A673 (cell line): ENCODE data around the gene SERP2. TPM values are rescaled to one million over a fixed set of nuclear protein-coding genes. Genes with fewer than 3 reads are reported as not detected.

ENCODE experiments used
- BruUV-seq: library from RNA; stranded (reverse); fragments of 400-500 nt; replicated peaks from 2 replicates; lab custom pipeline; 2021; lab: Mats Ljungman, UMichigan
- CTCF ChIA-PET: fragments of 300-600 bp; sonication (Branson Sonifier 250); formaldehyde crosslinking; loops from one replicate; lab custom pipeline; 2022; ENCODE audit warnings: antibody characterized with exemption; lab: Charles Lee
- POLR2A ChIA-PET: fragments of 300-600 bp; sonication (Branson Sonifier 250); formaldehyde crosslinking; loops from one replicate; lab custom pipeline; 2022; ENCODE audit warnings: antibody characterized with exemption; ENCODE audit not compliant: low non-redundant PET; lab: Charles Lee
- DNase-seq: peaks from one replicate; pipeline ENCODE4 v3.0.0-alpha.2; 2015; ENCODE audit warnings: low spot score
- H3K27ac ChIP-seq: fragments of 200-600 bp; sonication (generic); 2 replicates; pipeline ENCODE4 v1.5.1; 2016; ENCODE audit warnings: mixed run types, low read depth, mild to moderate bottlenecking, mixed read lengths, antibody characterized with exemption, low read length; ENCODE audit not compliant: poor library complexity, severe bottlenecking
- H3K27me3 ChIP-seq: fragments of 200-600 bp; sonication (generic); replicated peaks from 2 replicates; pipeline ENCODE4 v1.6.1; 2017; ENCODE audit warnings: mixed run types, low read depth, mild to moderate bottlenecking, mixed read lengths, antibody characterized with exemption, low read length; ENCODE audit not compliant: insufficient read depth, poor library complexity
- H3K36me3 ChIP-seq: fragments of 200-600 bp; sonication (generic); 2 replicates; pipeline ENCODE4 v1.6.1; 2016; ENCODE audit warnings: mixed run types, mild to moderate bottlenecking, mixed read lengths, antibody characterized with exemption, low read length; ENCODE audit not compliant: insufficient read depth, poor library complexity, severe bottlenecking
- H3K4me1 ChIP-seq: fragments of 200-600 bp; sonication (generic); 2 replicates; pipeline ENCODE4 v1.6.1; 2017; ENCODE audit warnings: mixed run types, mild to moderate bottlenecking, mixed read lengths, antibody characterized with exemption, low read length; ENCODE audit not compliant: insufficient read depth, poor library complexity, severe bottlenecking
- H3K4me3 ChIP-seq: fragments of 200-600 bp; sonication (generic); 2 replicates; pipeline ENCODE4 v1.5.1; 2016; ENCODE audit warnings: low read depth, mixed run types, mild to moderate bottlenecking, mixed read lengths, low read length; ENCODE audit not compliant: poor library complexity, severe bottlenecking
- H3K9me3 ChIP-seq: fragments of 200-600 bp; sonication (generic); 2 replicates; pipeline ENCODE4 v1.6.1; 2016; ENCODE audit warnings: mixed run types, low read depth, mild to moderate bottlenecking, mixed read lengths, antibody characterized with exemption, low read length; ENCODE audit not compliant: poor library complexity, severe bottlenecking
- CTCF ChIP-seq: fragments of 300-800, 200-600 bp; sonication (generic); conservative IDR thresholded peaks from 2 replicates; pipeline ENCODE4 v1.5.1; 2017; ENCODE audit warnings: low read depth, mild to moderate bottlenecking, antibody characterized with exemption, low read length, moderate library complexity, mixed read lengths
- EZH2 ChIP-seq: fragments of 200-600 bp; sonication (generic); IDR thresholded peaks from 2 replicates; pipeline ENCODE4 v1.6.1; 2017; ENCODE audit warnings: borderline replicate concordance, low read depth, mild to moderate bottlenecking, mixed read lengths, antibody characterized with exemption, low read length; ENCODE audit not compliant: poor library complexity, severe bottlenecking
- intact Hi-C: fragments of 100-400 bp; cut with micrococcal nuclease; formaldehyde crosslinking; loops from one replicate; pipeline ENCODE4 v1.10.0; 2022; ENCODE audit not compliant: unreplicated experiment
- total RNA-seq: library from RNA; stranded (reverse); gene quantifications from 2 replicates; pipeline ENCODE4 v1.2.3, GENCODE V29; 2021

Gene SERP2
- total RNA-seq, 1 experiment from 2014 or later, result 0.69 TPM

GRCh38 chr13:44331912-44332851, 41.4 kb upstream of the SERP2 start:
- Histone ChIP-seq H3K9me3 (no peaks in the 10 kb centered on the region), H3K27ac (peak overlapping the region; percentile 84), H3K4me1 (peaks cover 30% of the 10 kb centered on the region), H3K36me3 (no peaks in the 10 kb centered on the region), H3K4me3 (peak overlapping the region; percentile 15), H3K27me3 (no peaks in the 10 kb centered on the region)
- peak; percentile 95 for DNase-seq
- no peak for TF ChIP-seq CTCF
- TF ChIP-seq EZH2, result no peak
- ChIA-PET POLR2A (no interaction called here), CTCF (interaction anchor here (0.7 to 1.2 kb wide), 2 partner anchors 105 to 141 kb away, joined by 3 read pairs; no protein-coding TSS in a partner anchor)
- BruUV-seq, result no TSS peak
- intact Hi-C loops, result loop anchor here (5.0 kb wide), 1 partner anchor 105 kb away; no protein-coding TSS in a partner anchor

- CTCF ChIA-PET, result interaction anchor here (0.5 kb wide), 1 partner anchor 101 kb away, joined by 20 read pairs; no protein-coding TSS in a partner anchor
- Histone ChIP-seq H3K27me3 (no peaks in the 10 kb centered on the region), H3K9me3 (no peaks in the 10 kb centered on the region), H3K4me1 (peaks cover 30% of the 10 kb centered on the region), H3K36me3 (no peaks in the 10 kb centered on the region), H3K4me3 (no peak overlapping the region), H3K27ac (no peak overlapping the region)
- TF ChIP-seq EZH2 (no peak), CTCF (no peak)
- no TSS peak for BruUV-seq
- POLR2A ChIA-PET, result no interaction called here
- intact Hi-C loops, result loop anchor here (5.0 kb wide), 1 partner anchor 103 kb away; no protein-coding TSS in a partner anchor
- no peak for DNase-seq
Observed at GRCh38 chr13:44333950-44334655, 39.5 kb upstream of the SERP2 start.

- POLR2A ChIA-PET, result no interaction called here
- no peak overlapping the region for H3K4me3 ChIP-seq
- H3K9me3 ChIP-seq, result no peaks in the 10 kb centered on the region
- H3K36me3 ChIP-seq, result no peaks in the 10 kb centered on the region
- CTCF ChIA-PET, result no interaction called here
- no TSS peak for BruUV-seq
- TF ChIP-seq EZH2 (no peak), CTCF (no peak)
- intact Hi-C loops, result loop anchor here (5.0 kb wide), 2 partner anchors 53 to 103 kb away; no protein-coding TSS in a partner anchor
- no peak overlapping the region for H3K27ac ChIP-seq
- peaks cover 30% of the 10 kb centered on the region for H3K4me1 ChIP-seq
- no peak for DNase-seq
- no peaks in the 10 kb centered on the region for H3K27me3 ChIP-seq
Observed at GRCh38 chr13:44334751-44335150, 38.9 kb upstream of the SERP2 start.
